Neural cell (in vitro differentiated cells): Measurements from ENCODE around the gene NTSR2. TPM values are rescaled to one million over a fixed set of nuclear protein-coding genes. Genes with fewer than 3 reads are reported as not detected.

Experiments used
- H2AFZ ChIP-seq: fragments of 200-600, 300-800 bp; sonication (generic), shearing (Covaris generic); 2 replicates; pipeline ENCODE4 v1.6.0; 2014; ENCODE audit warnings: low read depth, mild to moderate bottlenecking, antibody characterized with exemption, low read length, moderate library complexity
- H3F3A ChIP-seq: fragments of 200-600 bp; shearing (Covaris generic); 2 replicates; pipeline ENCODE4 v1.6.1; 2016; ENCODE audit warnings: mild to moderate bottlenecking, moderate library complexity, mixed read lengths, antibody characterized with exemption, low read length; ENCODE audit not compliant: insufficient read depth, poor library complexity, severe bottlenecking
- H3K27ac ChIP-seq: fragments of 200-600, 300-800 bp; sonication (generic), shearing (Covaris generic); 2 replicates; pipeline ENCODE4 v1.5.1; 2014; ENCODE audit warnings: mild to moderate bottlenecking, low read length, moderate library complexity
- H3K27me3 ChIP-seq: fragments of 300-800, 200-600 bp; sonication (generic), shearing (Covaris generic); 2 replicates; pipeline ENCODE4 v1.6.0; 2014; ENCODE audit warnings: mild to moderate bottlenecking, low read depth, low read length, moderate library complexity; ENCODE audit not compliant: insufficient read depth
- H3K36me3 ChIP-seq: fragments of 300-800, 200-600 bp; sonication (generic), shearing (Covaris generic); 2 replicates; pipeline ENCODE4 v1.5.1; 2014; ENCODE audit warnings: mild to moderate bottlenecking, antibody characterized with exemption, low read length, moderate library complexity; ENCODE audit not compliant: insufficient read depth
- H3K4me2 ChIP-seq: fragments of 300-800, 200-600 bp; sonication (generic), shearing (Covaris generic); 2 replicates; pipeline ENCODE4 v1.6.0; 2014; ENCODE audit warnings: mild to moderate bottlenecking, low read length
- H3K4me3 ChIP-seq: fragments of 300-800, 200-600 bp; sonication (generic), shearing (Covaris generic); 2 replicates; pipeline ENCODE4 v1.5.1; 2014; ENCODE audit warnings: mild to moderate bottlenecking, low read length, moderate library complexity
- H3K79me2 ChIP-seq: fragments of 200-600 bp; shearing (Covaris generic); replicated peaks from 2 replicates; pipeline ENCODE4 v1.6.0; 2014; ENCODE audit warnings: mild to moderate bottlenecking, low read length, moderate library complexity; ENCODE audit not compliant: insufficient read depth
- H3K9ac ChIP-seq: fragments of 300-800, 200-600 bp; sonication (generic), shearing (Covaris generic); 2 replicates; pipeline ENCODE4 v1.6.1; 2016; ENCODE audit warnings: mild to moderate bottlenecking, low read length, mixed read lengths
- H3K9me2 ChIP-seq: fragments of 200-600 bp; shearing (Covaris generic); 2 replicates; pipeline ENCODE4 v1.6.1; 2016; ENCODE audit warnings: mild to moderate bottlenecking, low read length, mixed read lengths; ENCODE audit not compliant: insufficient read depth
- H3K9me3 ChIP-seq: fragments of 200-600, 300-800 bp; sonication (generic), shearing (Covaris generic); 2 replicates; pipeline ENCODE4 v1.6.1; 2016; ENCODE audit warnings: mild to moderate bottlenecking, mixed run types, low read length, moderate library complexity, mixed read lengths
- H4K20me1 ChIP-seq: fragments of 200-600 bp; shearing (Covaris generic); 2 replicates; pipeline ENCODE4 v1.6.1; 2016; ENCODE audit warnings: mild to moderate bottlenecking, mixed run types; ENCODE audit not compliant: insufficient read depth
- EP300 ChIP-seq: fragments of 450-650 bp; conservative IDR thresholded peaks from 2 replicates; pipeline ENCODE4 v1.6.1; 2014; ENCODE audit warnings: antibody characterized with exemption, mild to moderate bottlenecking, moderate library complexity; ENCODE audit not compliant: poor library complexity, severe bottlenecking
- EZH2 ChIP-seq: fragments of 200-600, 300-800 bp; shearing (Covaris generic), sonication (generic); IDR thresholded peaks from 2 replicates; pipeline ENCODE4 v1.6.1; 2014; ENCODE audit warnings: antibody characterized with exemption, low read length, borderline replicate concordance, mild to moderate bottlenecking; ENCODE audit not compliant: insufficient read depth, poor library complexity, severe bottlenecking
- MXI1 ChIP-seq: fragments of 450-650 bp; conservative IDR thresholded peaks from 2 replicates; pipeline ENCODE4 v1.6.1; 2014; ENCODE audit warnings: antibody characterized with exemption, mild to moderate bottlenecking; ENCODE audit not compliant: poor library complexity, severe bottlenecking
- POLR2AphosphoS5 ChIP-seq: IDR thresholded peaks from 2 replicates; pipeline ENCODE4 v1.6.1; 2012
- RAD21 ChIP-seq: fragments of 450-650 bp; conservative IDR thresholded peaks from 2 replicates; pipeline ENCODE4 v1.6.1; 2014; ENCODE audit warnings: antibody characterized with exemption, mild to moderate bottlenecking, moderate library complexity
- SMC3 ChIP-seq: fragments of 450-650 bp; conservative IDR thresholded peaks from 2 replicates; pipeline ENCODE4 v1.6.1; 2014; ENCODE audit warnings: antibody characterized with exemption, mild to moderate bottlenecking, moderate library complexity; ENCODE audit not compliant: poor library complexity
- TAF1 ChIP-seq: IDR thresholded peaks from 2 replicates; pipeline ENCODE4 v1.6.1; 2012; ENCODE audit warnings: low read depth
- polyA plus RNA-seq: library from polyadenylated mRNA; depleted of rRNA; stranded (reverse); fragments of >200 nt; gene quantifications from 2 replicates; pipeline ENCODE4 v1.2.3, GENCODE V29; 2014
- TF ChIP-seq, protein P1 (sequence below): IDR thresholded peaks from 2 replicates; pipeline ENCODE4 v1.6.1; 2012; ENCODE audit warnings: borderline replicate concordance
- TF ChIP-seq, protein P2 (sequence below): fragments of 450-650 bp; IDR thresholded peaks from 2 replicates; pipeline ENCODE4 v1.5.1; 2014; ENCODE audit warnings: antibody characterized with exemption, mild to moderate bottlenecking, moderate library complexity; ENCODE audit not compliant: poor library complexity, severe bottlenecking

Gene NTSR2
- polyA plus RNA-seq, 1 donor from 2014 or later: not detected

DNA sequence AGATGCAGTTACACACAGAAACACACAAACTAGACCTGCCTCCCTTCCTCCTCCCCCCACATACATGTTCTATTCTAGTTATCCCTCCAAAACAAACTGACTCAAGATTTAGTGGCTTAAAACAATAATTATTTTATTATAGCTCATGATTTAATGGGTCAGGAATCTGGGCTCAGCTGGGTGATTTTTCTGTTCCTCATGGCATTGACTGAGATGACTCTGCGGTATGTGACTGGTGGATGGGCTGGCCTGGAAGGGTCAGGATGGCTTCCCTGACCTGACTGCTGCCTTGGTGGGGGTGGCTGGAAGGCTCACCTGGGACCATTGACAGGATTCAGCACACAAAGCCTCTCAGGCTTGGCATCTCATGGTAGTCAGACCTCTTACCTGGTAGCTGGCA lies 33.7 kb upstream of the NTSR2 start:
- TF ChIP-seq, protein P1, sequence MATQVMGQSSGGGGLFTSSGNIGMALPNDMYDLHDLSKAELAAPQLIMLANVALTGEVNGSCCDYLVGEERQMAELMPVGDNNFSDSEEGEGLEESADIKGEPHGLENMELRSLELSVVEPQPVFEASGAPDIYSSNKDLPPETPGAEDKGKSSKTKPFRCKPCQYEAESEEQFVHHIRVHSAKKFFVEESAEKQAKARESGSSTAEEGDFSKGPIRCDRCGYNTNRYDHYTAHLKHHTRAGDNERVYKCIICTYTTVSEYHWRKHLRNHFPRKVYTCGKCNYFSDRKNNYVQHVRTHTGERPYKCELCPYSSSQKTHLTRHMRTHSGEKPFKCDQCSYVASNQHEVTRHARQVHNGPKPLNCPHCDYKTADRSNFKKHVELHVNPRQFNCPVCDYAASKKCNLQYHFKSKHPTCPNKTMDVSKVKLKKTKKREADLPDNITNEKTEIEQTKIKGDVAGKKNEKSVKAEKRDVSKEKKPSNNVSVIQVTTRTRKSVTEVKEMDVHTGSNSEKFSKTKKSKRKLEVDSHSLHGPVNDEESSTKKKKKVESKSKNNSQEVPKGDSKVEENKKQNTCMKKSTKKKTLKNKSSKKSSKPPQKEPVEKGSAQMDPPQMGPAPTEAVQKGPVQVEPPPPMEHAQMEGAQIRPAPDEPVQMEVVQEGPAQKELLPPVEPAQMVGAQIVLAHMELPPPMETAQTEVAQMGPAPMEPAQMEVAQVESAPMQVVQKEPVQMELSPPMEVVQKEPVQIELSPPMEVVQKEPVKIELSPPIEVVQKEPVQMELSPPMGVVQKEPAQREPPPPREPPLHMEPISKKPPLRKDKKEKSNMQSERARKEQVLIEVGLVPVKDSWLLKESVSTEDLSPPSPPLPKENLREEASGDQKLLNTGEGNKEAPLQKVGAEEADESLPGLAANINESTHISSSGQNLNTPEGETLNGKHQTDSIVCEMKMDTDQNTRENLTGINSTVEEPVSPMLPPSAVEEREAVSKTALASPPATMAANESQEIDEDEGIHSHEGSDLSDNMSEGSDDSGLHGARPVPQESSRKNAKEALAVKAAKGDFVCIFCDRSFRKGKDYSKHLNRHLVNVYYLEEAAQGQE: no peak
- TF ChIP-seq SMC3 (no peak), MXI1 (no peak), EP300 (no peak), EZH2 (no peak), RAD21 (no peak), TAF1 (no peak), POLR2AphosphoS5 (no peak)
- TF ChIP-seq, protein P2, sequence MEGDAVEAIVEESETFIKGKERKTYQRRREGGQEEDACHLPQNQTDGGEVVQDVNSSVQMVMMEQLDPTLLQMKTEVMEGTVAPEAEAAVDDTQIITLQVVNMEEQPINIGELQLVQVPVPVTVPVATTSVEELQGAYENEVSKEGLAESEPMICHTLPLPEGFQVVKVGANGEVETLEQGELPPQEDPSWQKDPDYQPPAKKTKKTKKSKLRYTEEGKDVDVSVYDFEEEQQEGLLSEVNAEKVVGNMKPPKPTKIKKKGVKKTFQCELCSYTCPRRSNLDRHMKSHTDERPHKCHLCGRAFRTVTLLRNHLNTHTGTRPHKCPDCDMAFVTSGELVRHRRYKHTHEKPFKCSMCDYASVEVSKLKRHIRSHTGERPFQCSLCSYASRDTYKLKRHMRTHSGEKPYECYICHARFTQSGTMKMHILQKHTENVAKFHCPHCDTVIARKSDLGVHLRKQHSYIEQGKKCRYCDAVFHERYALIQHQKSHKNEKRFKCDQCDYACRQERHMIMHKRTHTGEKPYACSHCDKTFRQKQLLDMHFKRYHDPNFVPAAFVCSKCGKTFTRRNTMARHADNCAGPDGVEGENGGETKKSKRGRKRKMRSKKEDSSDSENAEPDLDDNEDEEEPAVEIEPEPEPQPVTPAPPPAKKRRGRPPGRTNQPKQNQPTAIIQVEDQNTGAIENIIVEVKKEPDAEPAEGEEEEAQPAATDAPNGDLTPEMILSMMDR: no peak
- Histone ChIP-seq H3K27me3 (no peaks in the 10 kb centered on the region), H3K27ac (no peak overlapping the region), H2AFZ (no peak overlapping the region), H4K20me1 (no peaks in the 10 kb centered on the region), H3K4me3 (no peak overlapping the region), H3K4me2 (no peak overlapping the region), H3K9me3 (no peaks in the 10 kb centered on the region), H3K9ac (no peak overlapping the region), H3F3A (no peaks in the 10 kb centered on the region), H3K79me2 (no peaks in the 10 kb centered on the region), H3K36me3 (no peaks in the 10 kb centered on the region), H3K9me2 (no peaks in the 10 kb centered on the region)

DNA sequence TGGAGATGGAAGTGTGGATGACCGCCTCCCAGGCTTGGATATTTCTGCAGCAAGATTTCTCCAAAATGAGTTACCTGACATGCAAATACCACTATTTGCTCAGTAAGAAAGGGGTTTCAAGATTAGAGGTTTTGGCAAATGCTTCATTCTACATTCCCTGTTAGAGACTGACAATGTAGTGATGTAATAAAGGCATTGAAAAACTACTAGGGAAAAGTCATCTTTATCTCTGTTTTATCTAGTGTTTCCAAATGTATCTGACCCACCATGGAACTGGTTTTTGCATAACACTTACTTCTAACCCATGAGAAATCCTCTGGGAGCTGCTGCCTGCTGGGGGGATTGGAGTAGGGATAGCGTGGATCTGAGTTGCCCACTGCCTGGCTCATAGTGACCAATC lies 33.0 kb upstream of the NTSR2 start:
- TF ChIP-seq EP300 (no peak), EZH2 (no peak), RAD21 (no peak), POLR2AphosphoS5 (no peak), MXI1 (no peak), SMC3 (no peak), TAF1 (no peak)
- TF ChIP-seq, protein P1: no peak
- TF ChIP-seq, protein P2: no peak
- Histone ChIP-seq H3K9me3 (no peaks in the 10 kb centered on the region), H3K36me3 (no peaks in the 10 kb centered on the region), H3K9ac (no peak overlapping the region), H3F3A (no peaks in the 10 kb centered on the region), H3K4me3 (no peak overlapping the region), H3K27me3 (no peaks in the 10 kb centered on the region), H3K9me2 (no peaks in the 10 kb centered on the region), H4K20me1 (no peaks in the 10 kb centered on the region), H3K4me2 (no peak overlapping the region), H2AFZ (no peak overlapping the region), H3K79me2 (no peaks in the 10 kb centered on the region), H3K27ac (no peak overlapping the region)
